Panc1 (cell line): ENCODE measurements around the gene TTC28. TPM values are rescaled to one million over a fixed set of nuclear protein-coding genes. Genes with fewer than 3 reads are reported as not detected.

Source experiments
- ATAC-seq: fragments of 200-7000 bp; cut with Tn5 transposase; 2 replicates; pipeline ENCODE4 v1.9.1; 2020; ENCODE audit warnings: mild to moderate bottlenecking, moderate library complexity
- BruUV-seq: library from RNA; stranded (reverse); fragments of 400-500 nt; replicated peaks from 2 replicates; lab custom pipeline; 2021; lab: Mats Ljungman, UMichigan
- CTCF ChIA-PET: fragments of 300-600 bp; sonication (Branson Sonifier 250); formaldehyde crosslinking; loops from one replicate; lab custom pipeline; 2022; ENCODE audit warnings: antibody characterized with exemption; lab: Charles Lee
- POLR2A ChIA-PET: fragments of 300-600 bp; sonication (Branson Sonifier 250); formaldehyde crosslinking; loops from one replicate; lab custom pipeline; 2022; ENCODE audit warnings: antibody characterized with exemption; lab: Charles Lee
- DNase-seq: peaks from one replicate; pipeline ENCODE4 v3.0.0-alpha.2; 2010; ENCODE audit warnings: low read depth, low spot score
- H3K27ac ChIP-seq: 2 replicates; pipeline ENCODE4 v1.5.1; 2011; ENCODE audit warnings: mild to moderate bottlenecking, low read length, inconsistent platforms
- H3K27me3 ChIP-seq: fragments of 200-500 bp; sonication (Bioruptor generic); 2 replicates; pipeline ENCODE4 v1.6.0; 2014; ENCODE audit warnings: low read length, inconsistent platforms; ENCODE audit not compliant: control insufficient read depth, insufficient read depth
- H3K36me3 ChIP-seq: fragments of 200-500 bp; sonication (Bioruptor generic); 2 replicates; pipeline ENCODE4 v1.5.1; 2014; ENCODE audit warnings: inconsistent platforms, mild to moderate bottlenecking, low read length, moderate library complexity; ENCODE audit not compliant: control insufficient read depth, insufficient read depth
- H3K4me1 ChIP-seq: 2 replicates; pipeline ENCODE4 v1.5.1; 2011; ENCODE audit warnings: inconsistent platforms, mild to moderate bottlenecking, low read length, moderate library complexity; ENCODE audit not compliant: control insufficient read depth, insufficient read depth
- H3K4me3 ChIP-seq, 2 experiments: 2 replicates each; pipeline ENCODE4 v1.5.1; 2011 to 2012; ENCODE audit warnings: low read depth in 2 of 2, low read length in 2 of 2, mild to moderate bottlenecking in 2 of 2, inconsistent platforms in 1 of 2, moderate library complexity in 1 of 2
- H3K9me3 ChIP-seq: fragments of 200-500 bp; sonication (Bioruptor generic); 2 replicates; pipeline ENCODE4 v1.5.1; 2014; ENCODE audit warnings: low read depth, mild to moderate bottlenecking, inconsistent platforms, low read length, moderate library complexity; ENCODE audit not compliant: control insufficient read depth, insufficient read depth
- POLR2AphosphoS5 ChIP-seq: IDR thresholded peaks from 2 replicates; pipeline ENCODE4 v1.6.1; 2012; ENCODE audit warnings: mild to moderate bottlenecking, low read depth, low read length, moderate library complexity
- SIN3A ChIP-seq: IDR thresholded peaks from 2 replicates; pipeline ENCODE4 v1.6.1; 2012; ENCODE audit warnings: low read depth, mild to moderate bottlenecking, low read length, moderate library complexity, borderline replicate concordance; ENCODE audit not compliant: insufficient read depth
- TCF7L2 ChIP-seq: IDR thresholded peaks from 2 replicates; pipeline ENCODE4 v1.6.1; 2011; ENCODE audit warnings: mild to moderate bottlenecking, low read depth, low read length, inconsistent platforms
- in situ Hi-C: cut with HindIII; loops from 2 replicates; pipeline ENCODE4 v1.10.0; 2016; ENCODE audit warnings: low sequenced_read_pairs, low pct_unique_long_range_greater_than_20kb
- intact Hi-C: fragments of 100-400 bp; cut with micrococcal nuclease; formaldehyde crosslinking; loops from one replicate; pipeline ENCODE4 v1.10.0; 2022; ENCODE audit not compliant: unreplicated experiment
- total RNA-seq: library from RNA; stranded (reverse); gene quantifications from one replicate; pipeline ENCODE4 v1.2.1, GENCODE V29; 2021; ENCODE audit not compliant: unreplicated experiment
- TF ChIP-seq, protein P1 (sequence below), 2 experiments: IDR thresholded peaks; 2 replicates each; pipeline ENCODE4 v1.6.1; 2011 to 2012; ENCODE audit warnings: low read depth in 2 of 2, control low read depth in 1 of 2, low read length in 1 of 2, mild to moderate bottlenecking in 1 of 2, moderate library complexity in 1 of 2; ENCODE audit not compliant: insufficient read depth in 1 of 2
- TF ChIP-seq, protein P2 (sequence below): fragments of 450-650 bp; IDR thresholded peaks from 2 replicates; pipeline ENCODE4 v1.5.1; 2017; ENCODE audit warnings: mild to moderate bottlenecking

The TTC28 gene
- total RNA-seq, 1 experiment from 2014 or later = 24.8 TPM

DNA sequence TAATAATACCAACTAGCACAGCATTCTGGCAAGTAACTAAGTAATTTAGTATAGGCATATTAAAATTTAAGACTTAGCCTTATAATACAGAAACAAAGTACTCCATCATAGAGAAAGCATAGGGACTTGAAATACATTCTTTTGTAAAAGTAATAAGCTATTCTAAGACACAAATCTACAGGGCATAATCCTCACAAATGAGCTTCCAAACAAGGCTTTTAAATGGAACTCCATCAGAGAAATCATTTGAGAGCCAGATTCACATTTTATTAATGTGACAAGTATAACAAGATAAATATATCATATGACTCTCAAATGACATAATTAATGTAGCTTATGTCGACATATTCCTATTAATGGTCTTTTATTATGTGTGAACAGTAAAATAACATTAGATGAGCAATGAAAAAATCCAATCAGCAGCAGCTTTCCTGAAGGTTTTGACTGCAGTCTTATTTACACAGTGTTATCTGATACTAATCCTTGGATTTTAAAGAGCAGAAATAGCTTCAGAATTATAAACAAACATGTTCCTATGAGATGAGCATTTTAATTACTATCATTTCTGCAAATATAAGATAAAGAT lies 241.4 kb downstream of the TTC28 start:
- in situ Hi-C loops = no loop called here
- H3K27me3 ChIP-seq = no peaks in the 10 kb centered on the region
- H3K9me3 ChIP-seq = no peaks in the 10 kb centered on the region
- ATAC-seq = no peak
- POLR2A ChIA-PET = no interaction called here
- no TSS peak for BruUV-seq
- no peak overlapping the region for H3K4me3 ChIP-seq
- no peak for DNase-seq
- intact Hi-C loops = no loop called here
- CTCF ChIA-PET = no interaction called here
- no peak for TF ChIP-seq POLR2AphosphoS5
- no peaks in the 10 kb centered on the region for H3K36me3 ChIP-seq
- no peak overlapping the region for H3K27ac ChIP-seq
- peaks cover 4% of the 10 kb centered on the region for H3K4me1 ChIP-seq

DNA sequence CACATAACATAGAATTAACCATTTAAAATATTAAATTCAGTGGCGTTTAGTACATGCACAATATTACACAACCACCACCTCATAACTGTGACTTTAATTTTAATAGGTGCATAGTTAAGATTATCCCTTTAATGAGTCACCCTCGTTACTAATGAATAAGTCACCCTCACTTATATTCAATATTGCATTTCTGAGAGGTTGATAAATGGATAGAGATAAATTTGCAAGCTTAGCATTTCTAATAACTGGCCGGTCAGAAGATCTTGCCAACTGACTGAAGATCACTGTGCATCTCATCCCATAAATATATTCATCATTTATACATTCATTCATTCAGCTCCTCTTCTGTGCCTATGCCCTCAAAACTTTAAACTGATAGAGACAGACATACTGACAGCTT lies 243.7 kb downstream of the TTC28 start:
- in situ Hi-C loops = no loop called here
- no peak for ATAC-seq
- ChIA-PET CTCF (no interaction called here), POLR2A (no interaction called here)
- TF ChIP-seq SIN3A (no peak), TCF7L2 (no peak), POLR2AphosphoS5 (no peak)
- TF ChIP-seq, protein P1, sequence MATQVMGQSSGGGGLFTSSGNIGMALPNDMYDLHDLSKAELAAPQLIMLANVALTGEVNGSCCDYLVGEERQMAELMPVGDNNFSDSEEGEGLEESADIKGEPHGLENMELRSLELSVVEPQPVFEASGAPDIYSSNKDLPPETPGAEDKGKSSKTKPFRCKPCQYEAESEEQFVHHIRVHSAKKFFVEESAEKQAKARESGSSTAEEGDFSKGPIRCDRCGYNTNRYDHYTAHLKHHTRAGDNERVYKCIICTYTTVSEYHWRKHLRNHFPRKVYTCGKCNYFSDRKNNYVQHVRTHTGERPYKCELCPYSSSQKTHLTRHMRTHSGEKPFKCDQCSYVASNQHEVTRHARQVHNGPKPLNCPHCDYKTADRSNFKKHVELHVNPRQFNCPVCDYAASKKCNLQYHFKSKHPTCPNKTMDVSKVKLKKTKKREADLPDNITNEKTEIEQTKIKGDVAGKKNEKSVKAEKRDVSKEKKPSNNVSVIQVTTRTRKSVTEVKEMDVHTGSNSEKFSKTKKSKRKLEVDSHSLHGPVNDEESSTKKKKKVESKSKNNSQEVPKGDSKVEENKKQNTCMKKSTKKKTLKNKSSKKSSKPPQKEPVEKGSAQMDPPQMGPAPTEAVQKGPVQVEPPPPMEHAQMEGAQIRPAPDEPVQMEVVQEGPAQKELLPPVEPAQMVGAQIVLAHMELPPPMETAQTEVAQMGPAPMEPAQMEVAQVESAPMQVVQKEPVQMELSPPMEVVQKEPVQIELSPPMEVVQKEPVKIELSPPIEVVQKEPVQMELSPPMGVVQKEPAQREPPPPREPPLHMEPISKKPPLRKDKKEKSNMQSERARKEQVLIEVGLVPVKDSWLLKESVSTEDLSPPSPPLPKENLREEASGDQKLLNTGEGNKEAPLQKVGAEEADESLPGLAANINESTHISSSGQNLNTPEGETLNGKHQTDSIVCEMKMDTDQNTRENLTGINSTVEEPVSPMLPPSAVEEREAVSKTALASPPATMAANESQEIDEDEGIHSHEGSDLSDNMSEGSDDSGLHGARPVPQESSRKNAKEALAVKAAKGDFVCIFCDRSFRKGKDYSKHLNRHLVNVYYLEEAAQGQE (IDR thresholded peaks at IDR 0.05; ENCODE audit: insufficient read depth in 1 of 2, low read depth in 2 of 2, low read length in 1 of 2) = no peak
- TF ChIP-seq, protein P2, sequence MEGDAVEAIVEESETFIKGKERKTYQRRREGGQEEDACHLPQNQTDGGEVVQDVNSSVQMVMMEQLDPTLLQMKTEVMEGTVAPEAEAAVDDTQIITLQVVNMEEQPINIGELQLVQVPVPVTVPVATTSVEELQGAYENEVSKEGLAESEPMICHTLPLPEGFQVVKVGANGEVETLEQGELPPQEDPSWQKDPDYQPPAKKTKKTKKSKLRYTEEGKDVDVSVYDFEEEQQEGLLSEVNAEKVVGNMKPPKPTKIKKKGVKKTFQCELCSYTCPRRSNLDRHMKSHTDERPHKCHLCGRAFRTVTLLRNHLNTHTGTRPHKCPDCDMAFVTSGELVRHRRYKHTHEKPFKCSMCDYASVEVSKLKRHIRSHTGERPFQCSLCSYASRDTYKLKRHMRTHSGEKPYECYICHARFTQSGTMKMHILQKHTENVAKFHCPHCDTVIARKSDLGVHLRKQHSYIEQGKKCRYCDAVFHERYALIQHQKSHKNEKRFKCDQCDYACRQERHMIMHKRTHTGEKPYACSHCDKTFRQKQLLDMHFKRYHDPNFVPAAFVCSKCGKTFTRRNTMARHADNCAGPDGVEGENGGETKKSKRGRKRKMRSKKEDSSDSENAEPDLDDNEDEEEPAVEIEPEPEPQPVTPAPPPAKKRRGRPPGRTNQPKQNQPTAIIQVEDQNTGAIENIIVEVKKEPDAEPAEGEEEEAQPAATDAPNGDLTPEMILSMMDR = no peak
- H3K9me3 ChIP-seq = no peaks in the 10 kb centered on the region
- no peaks in the 10 kb centered on the region for H3K36me3 ChIP-seq
- no peaks in the 10 kb centered on the region for H3K27me3 ChIP-seq
- intact Hi-C loops = no loop called here
- no peak for DNase-seq
- H3K4me1 ChIP-seq = no peaks in the 10 kb centered on the region; the same call in 1 of the 2 replicates
- H3K27ac ChIP-seq = no peak overlapping the region
- H3K4me3 ChIP-seq = no peak overlapping the region
- BruUV-seq = no TSS peak

DNA sequence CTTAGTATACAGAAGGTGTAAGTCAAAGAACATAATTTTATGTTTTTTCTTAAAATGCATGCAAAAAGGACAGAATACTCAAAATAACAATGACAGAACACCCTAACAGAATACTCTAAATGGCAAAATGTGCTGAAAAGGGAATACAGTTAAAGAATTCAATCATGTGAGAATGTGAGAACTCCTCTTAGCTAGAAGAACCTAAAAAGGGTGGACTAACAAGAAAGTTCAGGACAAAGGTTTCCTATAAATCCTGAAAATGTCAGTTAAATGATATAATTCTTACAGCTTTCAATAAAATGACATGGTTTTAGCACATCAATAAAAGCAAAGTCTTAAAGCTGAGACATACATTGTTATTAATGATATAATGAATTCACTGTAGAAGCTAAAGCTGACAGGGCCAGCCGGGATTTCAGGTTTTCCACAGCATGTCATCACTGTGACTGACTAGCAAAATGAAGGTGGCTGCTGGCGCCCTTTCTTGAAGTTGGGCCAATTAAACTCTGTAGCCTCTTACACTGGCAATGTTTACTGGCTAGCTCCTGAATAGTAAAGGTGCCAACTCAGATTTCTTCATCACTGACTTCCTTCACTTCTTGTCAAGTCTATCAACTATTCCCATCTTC lies 244.4 kb downstream of the TTC28 start:
- Histone ChIP-seq H3K36me3 (no peaks in the 10 kb centered on the region), H3K27me3 (no peaks in the 10 kb centered on the region), H3K4me3 (no peak overlapping the region), H3K27ac (no peak overlapping the region), H3K4me1 (no peaks in the 10 kb centered on the region; the same call in 1 of the 2 replicates), H3K9me3 (no peaks in the 10 kb centered on the region)
- DNase-seq (no peak), ATAC-seq (no peak)
- in situ Hi-C loops = no loop called here
- no TSS peak for BruUV-seq
- TF ChIP-seq POLR2AphosphoS5 (no peak), SIN3A (no peak), TCF7L2 (no peak)
- TF ChIP-seq, protein P2 = no peak
- TF ChIP-seq, protein P1 (IDR thresholded peaks at IDR 0.05; ENCODE audit: insufficient read depth in 1 of 2, low read depth in 2 of 2, low read length in 1 of 2) = no peak
- POLR2A ChIA-PET = no interaction called here
- intact Hi-C loops = no loop called here
- CTCF ChIA-PET = no interaction called here
